ENCODE measurements around the gene EDIL3.
"Not testable (repeated sequence)": the region's sequence is repeated elsewhere in the genome, so short reads cannot be mapped to it uniquely, and the experiment has no call there.

The EDIL3 gene

GRCh38 chr5:84036842-84037241 is 347.8 kb downstream of the EDIL3 start:
- H3K36me3 ChIP-seq (ENCODE audit: control insufficient read depth, low read depth, low read length), result no peaks in the 10 kb centered on the region
- no peak overlapping the region for H3K9ac ChIP-seq (ENCODE audit: low read length)
- H3K27ac ChIP-seq (ENCODE audit: low read length), result no peak overlapping the region
- H3K9me3 ChIP-seq (ENCODE audit: control insufficient read depth, low read depth, low read length), result no peaks in the 10 kb centered on the region
- H3K27me3 ChIP-seq (ENCODE audit: control insufficient read depth, insufficient read depth, low read length), result no peaks in the 10 kb centered on the region
- H3K4me1 ChIP-seq (ENCODE audit: control insufficient read depth, low read depth, low read length), result peaks cover 22% of the 10 kb centered on the region
- H3K4me3 ChIP-seq (ENCODE audit: low read length), result no peak overlapping the region

DNA sequence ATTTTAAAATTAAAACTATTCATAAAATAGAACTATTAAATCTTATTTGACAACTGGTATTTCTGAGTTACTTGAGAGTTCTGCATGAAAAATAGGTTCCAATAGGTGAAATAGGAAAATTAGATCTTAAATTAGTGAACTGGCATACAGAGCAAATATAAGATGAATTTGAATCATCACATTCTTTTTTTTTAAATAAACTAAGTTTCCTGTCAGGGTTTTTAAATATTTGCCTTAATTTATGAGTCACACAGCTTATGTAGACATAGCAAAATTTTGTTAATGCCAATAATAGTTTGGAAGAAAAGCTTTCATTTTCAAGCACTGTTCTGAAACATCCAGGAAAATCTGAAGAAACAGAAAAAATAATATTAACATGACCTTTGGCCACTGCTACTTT is 352.4 kb downstream of the EDIL3 start:
- H3K27ac ChIP-seq (ENCODE audit: low read length), result no peak overlapping the region
- peaks cover 11% of the 10 kb centered on the region for H3K4me1 ChIP-seq (ENCODE audit: control insufficient read depth, low read depth, low read length)
- H3K27me3 ChIP-seq (ENCODE audit: control insufficient read depth, insufficient read depth, low read length), result no peaks in the 10 kb centered on the region
- H3K4me3 ChIP-seq (ENCODE audit: low read length), result no peak overlapping the region
- no peaks in the 10 kb centered on the region for H3K36me3 ChIP-seq (ENCODE audit: control insufficient read depth, low read depth, low read length)
- no peak overlapping the region for H3K9ac ChIP-seq (ENCODE audit: low read length)
- no peaks in the 10 kb centered on the region for H3K9me3 ChIP-seq (ENCODE audit: control insufficient read depth, low read depth, low read length)

DNA sequence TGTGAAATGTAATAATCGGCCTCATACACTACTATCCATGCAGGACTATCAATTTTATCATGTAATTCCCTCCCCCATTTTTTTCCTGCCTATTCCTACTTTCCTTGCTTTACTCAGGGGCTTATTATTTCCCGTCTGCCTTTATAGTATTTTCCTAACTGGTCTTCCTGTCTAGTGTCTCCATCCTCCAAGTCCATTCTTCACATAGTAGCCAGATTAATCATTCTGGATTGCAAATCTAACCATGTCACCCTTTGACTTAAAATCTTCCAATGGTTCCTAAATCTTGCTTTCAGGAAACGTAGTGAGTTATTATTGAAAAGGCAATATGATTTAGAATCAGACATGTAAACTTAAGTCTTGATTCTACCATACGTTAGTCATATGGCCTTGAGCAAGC is 356.6 kb downstream of the EDIL3 start:
- Histone ChIP-seq H3K4me3 (ENCODE audit: low read length) (no peak overlapping the region), H3K27ac (ENCODE audit: low read length) (no peak overlapping the region), H3K4me1 (ENCODE audit: control insufficient read depth, low read depth, low read length) (no peaks in the 10 kb centered on the region), H3K9me3 (ENCODE audit: control insufficient read depth, low read depth, low read length) (no peaks in the 10 kb centered on the region), H3K27me3 (ENCODE audit: control insufficient read depth, insufficient read depth, low read length) (no peaks in the 10 kb centered on the region), H3K36me3 (ENCODE audit: control insufficient read depth, low read depth, low read length) (no peaks in the 10 kb centered on the region), H3K9ac (ENCODE audit: low read length) (no peak overlapping the region)

DNA sequence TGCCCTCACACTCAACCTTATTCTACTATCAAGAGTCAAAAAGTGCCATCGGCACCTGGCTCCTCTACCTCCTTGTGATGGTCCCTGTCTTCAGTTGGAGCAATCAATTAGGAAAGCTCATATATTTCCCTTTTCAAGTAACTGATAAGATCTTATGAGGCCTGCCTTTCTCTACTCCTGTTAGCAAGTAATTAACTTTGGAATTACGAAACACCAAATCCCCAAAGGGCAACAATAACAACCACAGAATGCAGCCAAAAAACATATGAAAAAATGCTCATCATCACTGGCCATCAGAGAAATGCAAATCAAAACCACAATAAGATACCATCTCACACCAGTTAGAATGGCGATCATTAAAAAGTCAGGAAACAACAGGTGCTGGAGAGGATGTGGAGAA is 366.2 kb downstream of the EDIL3 start:
- not testable (repeated sequence) for H3K9ac ChIP-seq (ENCODE audit: low read length); H3K36me3 ChIP-seq (ENCODE audit: control insufficient read depth, low read depth, low read length); H3K4me1 ChIP-seq (ENCODE audit: control insufficient read depth, low read depth, low read length); H3K9me3 ChIP-seq (ENCODE audit: control insufficient read depth, low read depth, low read length); H3K27ac ChIP-seq (ENCODE audit: low read length); H3K27me3 ChIP-seq (ENCODE audit: control insufficient read depth, insufficient read depth, low read length); H3K4me3 ChIP-seq (ENCODE audit: low read length)

- H3K36me3 ChIP-seq (ENCODE audit: control insufficient read depth, low read depth, low read length), result no peaks in the 10 kb centered on the region
- no peak overlapping the region for H3K9ac ChIP-seq (ENCODE audit: low read length)
- H3K4me3 ChIP-seq (ENCODE audit: low read length), result no peak overlapping the region
- H3K27me3 ChIP-seq (ENCODE audit: control insufficient read depth, insufficient read depth, low read length), result no peaks in the 10 kb centered on the region
- no peaks in the 10 kb centered on the region for H3K9me3 ChIP-seq (ENCODE audit: control insufficient read depth, low read depth, low read length)
- no peak overlapping the region for H3K27ac ChIP-seq (ENCODE audit: low read length)
- H3K4me1 ChIP-seq (ENCODE audit: control insufficient read depth, low read depth, low read length), result peaks cover 5% of the 10 kb centered on the region
These were observed 367.0 kb downstream of the EDIL3 start for GRCh38 chr5:84017523-84018172.

DNA sequence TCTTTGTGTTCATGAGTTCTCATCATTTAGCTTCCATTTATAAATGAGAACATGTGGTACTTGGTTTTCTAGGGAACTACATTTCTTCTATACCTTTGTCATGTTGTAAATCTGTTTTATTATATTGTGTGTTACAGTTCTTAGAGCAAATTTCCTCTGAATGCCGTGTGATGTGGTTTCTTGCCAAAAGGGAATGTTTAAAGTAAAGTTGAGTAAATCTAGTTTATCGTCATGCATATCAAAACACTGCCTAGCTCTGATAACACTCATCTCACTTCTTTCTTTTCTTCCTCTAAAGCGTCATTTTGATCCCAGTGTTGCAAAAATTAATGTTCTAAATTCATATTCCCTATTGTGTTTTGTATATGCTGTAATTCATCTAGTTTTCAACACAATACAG is 368.6 kb downstream of the EDIL3 start:
- Histone ChIP-seq H3K9ac (ENCODE audit: low read length) (no peak overlapping the region), H3K9me3 (ENCODE audit: control insufficient read depth, low read depth, low read length) (no peaks in the 10 kb centered on the region), H3K4me3 (ENCODE audit: low read length) (no peak overlapping the region), H3K36me3 (ENCODE audit: control insufficient read depth, low read depth, low read length) (no peaks in the 10 kb centered on the region), H3K27ac (ENCODE audit: low read length) (no peak overlapping the region), H3K27me3 (ENCODE audit: control insufficient read depth, insufficient read depth, low read length) (no peaks in the 10 kb centered on the region), H3K4me1 (ENCODE audit: control insufficient read depth, low read depth, low read length) (peaks cover 11% of the 10 kb centered on the region)

DNA sequence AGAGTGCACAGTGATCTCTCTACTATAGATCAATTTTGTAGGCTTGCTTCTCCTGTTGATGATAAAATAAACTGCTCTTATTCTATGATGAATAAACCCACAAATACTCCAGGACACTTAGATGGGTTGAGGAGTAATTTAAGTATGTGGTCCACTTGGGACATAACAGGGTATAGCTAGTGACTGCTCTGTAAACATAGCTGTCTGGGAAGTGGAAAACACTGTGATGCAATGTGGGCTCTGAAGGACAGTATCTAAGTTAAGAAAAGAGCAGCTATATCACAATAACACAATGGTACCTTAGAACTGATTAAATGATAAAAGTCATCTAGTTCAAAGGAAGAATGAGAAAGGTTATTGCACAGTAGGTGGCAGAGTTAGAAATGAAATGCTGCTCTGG is 369.7 kb downstream of the EDIL3 start:
- H3K36me3 ChIP-seq (ENCODE audit: control insufficient read depth, low read depth, low read length), result no peaks in the 10 kb centered on the region
- no peaks in the 10 kb centered on the region for H3K27me3 ChIP-seq (ENCODE audit: control insufficient read depth, insufficient read depth, low read length)
- H3K9me3 ChIP-seq (ENCODE audit: control insufficient read depth, low read depth, low read length), result no peaks in the 10 kb centered on the region
- peaks cover 11% of the 10 kb centered on the region for H3K4me1 ChIP-seq (ENCODE audit: control insufficient read depth, low read depth, low read length)
- no peak overlapping the region for H3K4me3 ChIP-seq (ENCODE audit: low read length)
- no peak overlapping the region for H3K27ac ChIP-seq (ENCODE audit: low read length)
- H3K9ac ChIP-seq (ENCODE audit: low read length), result no peak overlapping the region

DNA sequence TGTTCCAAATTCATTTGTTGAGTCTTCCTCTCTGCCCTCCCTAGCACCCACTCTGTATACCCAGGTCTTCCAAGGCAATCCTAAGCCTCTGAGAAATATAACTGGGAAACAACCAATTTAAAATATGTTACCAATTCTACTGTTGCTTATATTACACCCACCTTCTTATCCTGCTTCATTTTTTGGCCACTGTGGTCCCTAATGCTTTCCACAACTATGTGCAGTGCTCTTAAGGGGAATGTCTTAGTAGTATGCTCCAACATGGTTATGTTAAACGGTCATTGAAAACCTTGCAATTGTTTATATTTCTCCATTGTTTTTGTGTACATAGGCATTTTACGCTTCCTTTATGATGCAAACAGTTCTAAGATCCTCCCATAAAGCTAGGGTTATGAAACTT is 390.9 kb downstream of the EDIL3 start:
- Histone ChIP-seq H3K4me3 (ENCODE audit: low read length) (no peak overlapping the region), H3K27ac (ENCODE audit: low read length) (no peak overlapping the region), H3K4me1 (ENCODE audit: control insufficient read depth, low read depth, low read length) (no peaks in the 10 kb centered on the region), H3K27me3 (ENCODE audit: control insufficient read depth, insufficient read depth, low read length) (no peaks in the 10 kb centered on the region), H3K36me3 (ENCODE audit: control insufficient read depth, low read depth, low read length) (no peaks in the 10 kb centered on the region), H3K9ac (ENCODE audit: low read length) (no peak overlapping the region), H3K9me3 (ENCODE audit: control insufficient read depth, low read depth, low read length) (no peaks in the 10 kb centered on the region)

DNA sequence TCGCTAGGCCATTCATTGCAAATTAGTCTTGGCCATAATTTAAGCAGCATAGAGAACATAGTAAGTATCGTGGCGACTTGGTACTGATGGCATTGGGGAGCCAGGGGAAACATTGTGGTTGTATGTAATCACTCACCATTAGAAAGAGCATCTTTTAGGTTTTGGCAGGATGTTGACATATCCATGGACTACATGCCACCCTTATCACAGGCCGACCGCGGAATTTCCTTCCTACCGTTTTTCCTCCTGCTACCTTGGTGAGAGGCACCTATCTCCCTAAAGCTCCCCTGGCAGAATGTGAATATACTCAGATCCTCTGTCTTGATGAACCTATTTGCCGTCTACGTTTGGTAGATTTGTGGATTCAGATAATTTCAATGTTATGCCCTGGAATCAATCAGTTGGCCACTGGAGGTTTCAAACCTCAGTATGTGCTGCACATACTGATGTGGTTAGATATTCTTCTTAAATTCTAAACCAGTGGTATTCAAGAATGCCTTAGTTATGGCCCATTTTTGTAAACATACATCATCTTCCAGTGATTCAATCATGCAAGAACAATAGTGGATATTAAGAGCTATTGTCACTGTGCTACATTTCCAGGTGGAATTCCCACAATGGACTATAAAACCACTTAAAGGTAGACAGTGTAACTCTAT is 393.0 kb downstream of the EDIL3 start:
- H3K4me1 ChIP-seq (ENCODE audit: control insufficient read depth, low read depth, low read length), result no peaks in the 10 kb centered on the region
- H3K27me3 ChIP-seq (ENCODE audit: control insufficient read depth, insufficient read depth, low read length), result no peaks in the 10 kb centered on the region
- no peaks in the 10 kb centered on the region for H3K9me3 ChIP-seq (ENCODE audit: control insufficient read depth, low read depth, low read length)
- H3K27ac ChIP-seq (ENCODE audit: low read length), result no peak overlapping the region
- no peak overlapping the region for H3K9ac ChIP-seq (ENCODE audit: low read length)
- no peak overlapping the region for H3K4me3 ChIP-seq (ENCODE audit: low read length)
- H3K36me3 ChIP-seq (ENCODE audit: control insufficient read depth, low read depth, low read length), result no peaks in the 10 kb centered on the region

DNA sequence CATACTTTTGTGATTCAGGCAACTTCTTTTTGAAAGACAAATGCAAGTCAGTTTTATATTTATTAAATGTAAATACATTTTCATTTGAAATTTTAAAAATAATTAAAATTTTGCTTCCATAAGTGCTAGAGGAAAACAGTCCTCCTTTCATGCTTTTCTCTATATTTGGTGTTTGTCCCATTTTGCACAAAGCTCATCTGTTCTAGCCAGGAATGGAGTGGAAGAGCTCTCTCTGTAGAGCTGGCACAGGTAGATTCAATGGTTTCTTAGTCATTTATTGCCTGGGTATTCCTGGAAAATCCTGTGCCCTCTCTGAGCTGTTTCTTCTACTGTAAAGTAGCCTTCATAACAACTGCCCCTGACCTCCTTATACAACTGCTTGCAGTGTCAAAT is 396.4 kb downstream of the EDIL3 start:
- H3K9me3 ChIP-seq (ENCODE audit: control insufficient read depth, low read depth, low read length), result no peaks in the 10 kb centered on the region
- no peak overlapping the region for H3K4me3 ChIP-seq (ENCODE audit: low read length)
- no peak overlapping the region for H3K27ac ChIP-seq (ENCODE audit: low read length)
- H3K9ac ChIP-seq (ENCODE audit: low read length), result no peak overlapping the region
- no peaks in the 10 kb centered on the region for H3K27me3 ChIP-seq (ENCODE audit: control insufficient read depth, insufficient read depth, low read length)
- H3K4me1 ChIP-seq (ENCODE audit: control insufficient read depth, low read depth, low read length), result no peaks in the 10 kb centered on the region
- no peaks in the 10 kb centered on the region for H3K36me3 ChIP-seq (ENCODE audit: control insufficient read depth, low read depth, low read length)

GRCh38 chr5:83987513-83988292 is 397.0 kb downstream of the EDIL3 start:
- Histone ChIP-seq H3K4me3 (ENCODE audit: low read length) (no peak overlapping the region), H3K9ac (ENCODE audit: low read length) (no peak overlapping the region), H3K27ac (ENCODE audit: low read length) (no peak overlapping the region), H3K4me1 (ENCODE audit: control insufficient read depth, low read depth, low read length) (no peaks in the 10 kb centered on the region), H3K36me3 (ENCODE audit: control insufficient read depth, low read depth, low read length) (no peaks in the 10 kb centered on the region), H3K27me3 (ENCODE audit: control insufficient read depth, insufficient read depth, low read length) (no peaks in the 10 kb centered on the region), H3K9me3 (ENCODE audit: control insufficient read depth, low read depth, low read length) (no peaks in the 10 kb centered on the region)

DNA sequence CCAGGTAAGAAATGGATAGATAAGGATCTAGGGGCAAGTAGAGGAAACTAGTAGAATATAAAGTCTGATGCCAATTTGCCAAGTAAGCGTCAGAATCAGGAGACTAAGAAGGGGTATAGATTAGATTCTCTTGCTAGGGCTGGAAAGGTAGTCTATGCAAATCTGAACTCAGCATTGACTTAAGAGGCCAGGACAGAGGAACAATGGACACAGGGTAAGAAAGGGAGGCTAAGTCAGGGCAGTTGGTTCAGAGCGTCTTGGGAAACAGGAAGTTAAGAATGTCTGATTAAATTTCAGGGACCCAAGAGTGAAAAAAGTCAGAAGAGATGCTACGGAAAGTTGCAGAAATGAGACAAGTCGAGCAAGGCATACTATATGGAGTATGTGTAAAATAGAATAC is 400.8 kb downstream of the EDIL3 start:
- Histone ChIP-seq H3K4me3 (ENCODE audit: low read length) (no peak overlapping the region), H3K4me1 (ENCODE audit: control insufficient read depth, low read depth, low read length) (no peaks in the 10 kb centered on the region), H3K36me3 (ENCODE audit: control insufficient read depth, low read depth, low read length) (no peaks in the 10 kb centered on the region), H3K9ac (ENCODE audit: low read length) (no peak overlapping the region), H3K27me3 (ENCODE audit: control insufficient read depth, insufficient read depth, low read length) (no peaks in the 10 kb centered on the region), H3K9me3 (ENCODE audit: control insufficient read depth, low read depth, low read length) (no peaks in the 10 kb centered on the region), H3K27ac (ENCODE audit: low read length) (no peak overlapping the region)

All from iPS-18a (cell line).